ENCODE data around the gene EPHB4.

Gene EPHB4

GRCh38 chr7:100864263-100864845 is 37.0 kb upstream of the EPHB4 start:
- Histone ChIP-seq H3K9me3 (no peaks in the 10 kb centered on the region), H3K4me3 (ENCODE audit: low read depth in 1 of 2, low read length in 1 of 2) (no peak overlapping the region), H3K27ac (no peak overlapping the region), H3K27me3 (no peaks in the 10 kb centered on the region), H3K4me1 (ENCODE audit: control insufficient read depth in 1 of 2, insufficient read depth in 1 of 2, low read depth in 1 of 2, low read length in 1 of 2) (peaks cover 28 to 38% of the 10 kb centered on the region in 2 experiments), H3K36me3 (peaks cover 73% of the 10 kb centered on the region)
- TF ChIP-seq CTCF (IDR thresholded peaks at IDR 0.05) = no peak

DNA sequence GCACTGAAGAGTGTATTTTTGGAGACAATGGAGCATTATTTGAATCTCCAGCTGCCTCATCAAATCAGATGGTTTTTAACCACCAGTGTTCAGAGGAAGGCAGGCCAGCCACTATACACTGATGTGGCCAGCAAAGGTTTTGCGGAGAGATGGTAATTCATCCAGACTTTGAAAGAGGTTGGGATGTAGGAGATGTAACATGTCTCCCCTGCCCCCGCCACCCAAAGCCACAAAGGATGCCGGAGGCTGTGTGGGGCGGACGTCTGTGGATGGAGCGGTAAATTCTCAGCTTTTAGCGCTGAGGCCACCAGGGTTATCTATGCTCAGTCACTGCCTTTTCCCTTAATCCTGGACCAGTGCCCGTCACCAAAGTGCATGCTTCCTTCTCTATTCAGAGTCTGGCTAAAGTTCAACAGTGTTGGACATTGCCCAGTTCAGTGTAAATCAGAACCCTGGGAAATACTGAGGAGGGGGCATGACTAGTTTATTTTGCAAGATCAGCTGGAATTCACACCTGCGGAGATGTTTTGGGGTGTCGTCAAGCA is 36.2 kb upstream of the EPHB4 start:
- Histone ChIP-seq H3K4me3 (ENCODE audit: low read depth in 1 of 2, low read length in 1 of 2) (no peak overlapping the region), H3K27me3 (no peaks in the 10 kb centered on the region), H3K27ac (no peak overlapping the region), H3K4me1 (ENCODE audit: control insufficient read depth in 1 of 2, insufficient read depth in 1 of 2, low read depth in 1 of 2, low read length in 1 of 2) (peaks cover 21 to 34% of the 10 kb centered on the region in 2 experiments), H3K9me3 (no peaks in the 10 kb centered on the region), H3K36me3 (peaks cover 82% of the 10 kb centered on the region)
- no peak for TF ChIP-seq CTCF (IDR thresholded peaks at IDR 0.05)

DNA sequence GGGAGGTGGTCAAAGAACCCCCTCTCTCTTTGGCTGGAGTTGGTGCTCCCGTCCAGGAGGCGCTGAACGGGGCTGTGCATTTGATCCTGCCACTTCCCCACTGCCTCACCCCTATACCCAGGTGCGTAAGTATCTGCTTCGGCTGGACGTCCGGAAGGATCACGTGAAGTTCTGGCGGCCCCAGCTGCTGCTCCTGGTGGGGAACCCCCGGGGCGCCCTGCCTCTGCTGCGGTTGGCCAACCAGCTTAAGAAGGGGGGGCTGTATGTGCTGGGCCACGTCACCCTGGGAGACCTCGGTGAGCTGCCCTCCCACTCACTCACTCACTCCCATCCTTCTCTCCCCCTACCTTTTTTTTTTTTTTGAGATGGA is 34.3 kb upstream of the EPHB4 start:
- Histone ChIP-seq H3K4me3 (ENCODE audit: low read depth in 1 of 2, low read length in 1 of 2) (no peak overlapping the region), H3K27me3 (no peaks in the 10 kb centered on the region), H3K27ac (no peak overlapping the region), H3K36me3 (peaks cover 100% of the 10 kb centered on the region), H3K9me3 (no peaks in the 10 kb centered on the region), H3K4me1 (ENCODE audit: control insufficient read depth in 1 of 2, insufficient read depth in 1 of 2, low read depth in 1 of 2, low read length in 1 of 2) (peaks cover 2 to 15% of the 10 kb centered on the region in 2 experiments)
- TF ChIP-seq CTCF (IDR thresholded peaks at IDR 0.05) = no peak

DNA sequence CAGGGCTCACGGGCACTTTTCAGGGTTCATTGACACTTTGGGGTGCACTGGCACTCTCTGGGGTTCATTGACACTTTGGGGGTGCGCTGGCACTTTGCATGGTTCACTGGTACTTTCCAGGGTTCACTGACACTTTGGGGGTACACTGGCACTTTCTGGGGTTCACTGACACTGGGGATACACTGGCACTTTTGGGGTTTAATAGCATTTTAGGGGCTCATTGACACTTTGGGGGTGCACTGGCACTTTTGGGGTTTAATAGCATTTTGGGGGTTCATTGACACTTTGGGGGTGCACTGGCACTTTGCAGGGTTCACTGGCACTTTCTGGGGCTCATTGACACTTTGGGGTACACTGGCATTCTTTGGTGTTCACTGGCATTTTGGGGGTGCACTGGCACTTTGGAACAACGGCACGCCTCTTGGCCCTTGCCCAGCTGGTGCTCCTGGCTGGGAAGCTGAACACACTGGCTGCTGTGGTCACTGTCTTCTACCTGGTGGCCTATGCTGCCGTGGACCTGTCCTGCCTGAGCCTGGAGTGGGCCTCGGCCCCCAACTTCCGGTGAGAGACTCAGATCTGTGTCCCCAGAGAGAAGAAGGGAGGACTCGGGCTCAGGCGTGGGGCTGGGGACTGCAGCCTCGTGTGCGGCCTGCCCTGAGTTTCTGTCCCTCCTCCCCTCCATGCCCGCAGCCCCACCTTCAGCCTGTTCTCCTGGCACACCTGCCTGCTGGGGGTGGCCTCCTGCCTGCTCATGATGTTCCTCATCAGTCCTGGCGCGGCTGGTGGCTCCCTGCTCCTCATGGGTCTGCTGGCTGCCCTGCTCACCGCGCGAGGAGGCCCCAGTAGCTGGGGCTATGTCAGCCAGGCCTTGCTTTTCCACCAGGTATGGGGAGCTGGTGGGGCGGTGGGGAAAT is 33.6 kb upstream of the EPHB4 start:
- H3K9me3 ChIP-seq = no peaks in the 10 kb centered on the region
- peaks cover 0 to 9% of the 10 kb centered on the region in 2 experiments for H3K4me1 ChIP-seq (ENCODE audit: control insufficient read depth in 1 of 2, insufficient read depth in 1 of 2, low read depth in 1 of 2, low read length in 1 of 2)
- H3K27me3 ChIP-seq = no peaks in the 10 kb centered on the region
- H3K27ac ChIP-seq = no peak overlapping the region
- peaks cover 100% of the 10 kb centered on the region for H3K36me3 ChIP-seq
- TF ChIP-seq CTCF (IDR thresholded peaks at IDR 0.05) = no peak
- H3K4me3 ChIP-seq (ENCODE audit: low read depth in 1 of 2, low read length in 1 of 2) = no peak overlapping the region

DNA sequence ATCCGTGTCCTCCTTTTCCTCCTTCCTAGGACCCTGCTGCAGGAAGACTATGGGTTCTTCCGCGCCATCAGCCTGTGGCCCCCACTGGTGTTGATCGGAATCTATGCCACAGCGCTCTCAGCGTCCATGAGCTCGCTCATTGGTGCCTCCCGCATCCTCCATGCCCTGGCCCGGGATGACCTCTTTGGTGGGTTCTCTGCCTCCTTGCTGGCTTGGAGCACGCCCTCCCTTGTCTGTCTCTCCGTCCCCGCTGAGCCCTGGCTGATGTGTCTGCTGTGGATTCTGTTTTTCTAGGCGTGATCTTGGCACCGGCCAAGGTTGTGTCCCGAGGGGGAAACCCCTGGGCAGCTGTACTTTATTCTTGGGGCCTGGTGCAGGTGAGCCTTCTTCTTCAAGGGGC is 32.5 kb upstream of the EPHB4 start:
- Histone ChIP-seq H3K36me3 (peaks cover 100% of the 10 kb centered on the region), H3K4me1 (ENCODE audit: control insufficient read depth in 1 of 2, insufficient read depth in 1 of 2, low read depth in 1 of 2, low read length in 1 of 2) (peaks cover 0 to 1% of the 10 kb centered on the region in 2 experiments), H3K27me3 (no peaks in the 10 kb centered on the region), H3K27ac (no peak overlapping the region), H3K4me3 (ENCODE audit: low read depth in 1 of 2, low read length in 1 of 2) (no peak overlapping the region), H3K9me3 (no peaks in the 10 kb centered on the region)
- no peak for TF ChIP-seq CTCF (IDR thresholded peaks at IDR 0.05)

Data from neutrophil (primary cell).